Measurements from ENCODE around the gene PDZD7. TPM values are rescaled to one million over a fixed set of nuclear protein-coding genes. Genes with fewer than 3 reads are reported as not detected.

Gene PDZD7
- polyA plus RNA-seq, 1 donor from 2014 or later = 1.5 TPM

DNA sequence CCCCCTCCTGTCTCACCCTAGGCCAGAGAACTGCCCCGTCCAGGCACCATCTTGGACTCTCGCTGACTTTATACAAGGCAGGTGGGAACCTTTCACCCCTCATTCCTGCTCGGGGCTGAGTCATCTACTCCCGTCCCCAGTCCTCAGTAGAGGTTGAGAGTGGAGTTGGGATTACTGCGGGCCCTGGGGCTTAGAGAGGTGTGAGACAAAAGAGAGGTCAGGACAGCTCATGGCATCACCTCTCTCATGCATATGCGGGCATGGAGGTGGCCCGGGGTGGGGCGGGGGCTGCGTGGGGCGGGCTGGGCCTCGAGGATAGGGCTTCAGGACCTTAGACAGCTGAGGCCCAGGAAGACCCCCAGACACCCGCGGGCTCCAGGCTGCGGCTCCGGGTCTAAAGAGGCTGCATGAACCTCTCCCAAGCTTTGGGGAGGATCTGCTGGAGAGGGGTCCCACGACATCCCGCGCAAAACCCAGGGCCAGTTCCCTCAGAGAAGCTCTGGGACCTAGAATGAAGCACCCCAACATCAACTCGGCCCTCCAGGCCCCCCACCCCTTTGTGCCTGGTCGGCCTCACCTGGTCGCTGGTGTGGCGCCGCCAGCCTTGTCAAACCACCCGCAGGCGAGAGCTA, 317 bp downstream of the PDZD7 start:
- Histone ChIP-seq H3K4me3 (ENCODE audit: low read length) (peak overlapping the region; percentile 78), H3K9me2 (ENCODE audit: insufficient read depth, low read length) (no peaks in the 10 kb centered on the region), H3K36me3 (ENCODE audit: insufficient read depth, low read length) (no peaks in the 10 kb centered on the region), H4K20me1 (ENCODE audit: insufficient read depth) (no peaks in the 10 kb centered on the region), H2AFZ (ENCODE audit: low read depth, low read length) (no peak overlapping the region), H3F3A (ENCODE audit: insufficient read depth, low read length, poor library complexity, severe bottlenecking) (no peaks in the 10 kb centered on the region), H3K9ac (ENCODE audit: low read length) (peak overlapping the region; percentile 79), H3K4me2 (ENCODE audit: low read length) (peak overlapping the region; percentile 68), H3K9me3 (ENCODE audit: low read length) (no peaks in the 10 kb centered on the region), H3K27me3 (ENCODE audit: insufficient read depth, low read depth, low read length) (peaks cover 54% of the 10 kb centered on the region), H3K27ac (ENCODE audit: low read length) (no peak overlapping the region), H3K79me2 (replicated peaks; ENCODE audit: insufficient read depth, low read length) (no peaks in the 10 kb centered on the region)
- no peak for TF ChIP-seq RAD21 (conservative IDR thresholded peaks at IDR 0.05)
- TF ChIP-seq, protein P1, sequence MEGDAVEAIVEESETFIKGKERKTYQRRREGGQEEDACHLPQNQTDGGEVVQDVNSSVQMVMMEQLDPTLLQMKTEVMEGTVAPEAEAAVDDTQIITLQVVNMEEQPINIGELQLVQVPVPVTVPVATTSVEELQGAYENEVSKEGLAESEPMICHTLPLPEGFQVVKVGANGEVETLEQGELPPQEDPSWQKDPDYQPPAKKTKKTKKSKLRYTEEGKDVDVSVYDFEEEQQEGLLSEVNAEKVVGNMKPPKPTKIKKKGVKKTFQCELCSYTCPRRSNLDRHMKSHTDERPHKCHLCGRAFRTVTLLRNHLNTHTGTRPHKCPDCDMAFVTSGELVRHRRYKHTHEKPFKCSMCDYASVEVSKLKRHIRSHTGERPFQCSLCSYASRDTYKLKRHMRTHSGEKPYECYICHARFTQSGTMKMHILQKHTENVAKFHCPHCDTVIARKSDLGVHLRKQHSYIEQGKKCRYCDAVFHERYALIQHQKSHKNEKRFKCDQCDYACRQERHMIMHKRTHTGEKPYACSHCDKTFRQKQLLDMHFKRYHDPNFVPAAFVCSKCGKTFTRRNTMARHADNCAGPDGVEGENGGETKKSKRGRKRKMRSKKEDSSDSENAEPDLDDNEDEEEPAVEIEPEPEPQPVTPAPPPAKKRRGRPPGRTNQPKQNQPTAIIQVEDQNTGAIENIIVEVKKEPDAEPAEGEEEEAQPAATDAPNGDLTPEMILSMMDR (IDR thresholded peaks at IDR 0.05; ENCODE audit: poor library complexity, severe bottlenecking) = peak; percentile 9

DNA sequence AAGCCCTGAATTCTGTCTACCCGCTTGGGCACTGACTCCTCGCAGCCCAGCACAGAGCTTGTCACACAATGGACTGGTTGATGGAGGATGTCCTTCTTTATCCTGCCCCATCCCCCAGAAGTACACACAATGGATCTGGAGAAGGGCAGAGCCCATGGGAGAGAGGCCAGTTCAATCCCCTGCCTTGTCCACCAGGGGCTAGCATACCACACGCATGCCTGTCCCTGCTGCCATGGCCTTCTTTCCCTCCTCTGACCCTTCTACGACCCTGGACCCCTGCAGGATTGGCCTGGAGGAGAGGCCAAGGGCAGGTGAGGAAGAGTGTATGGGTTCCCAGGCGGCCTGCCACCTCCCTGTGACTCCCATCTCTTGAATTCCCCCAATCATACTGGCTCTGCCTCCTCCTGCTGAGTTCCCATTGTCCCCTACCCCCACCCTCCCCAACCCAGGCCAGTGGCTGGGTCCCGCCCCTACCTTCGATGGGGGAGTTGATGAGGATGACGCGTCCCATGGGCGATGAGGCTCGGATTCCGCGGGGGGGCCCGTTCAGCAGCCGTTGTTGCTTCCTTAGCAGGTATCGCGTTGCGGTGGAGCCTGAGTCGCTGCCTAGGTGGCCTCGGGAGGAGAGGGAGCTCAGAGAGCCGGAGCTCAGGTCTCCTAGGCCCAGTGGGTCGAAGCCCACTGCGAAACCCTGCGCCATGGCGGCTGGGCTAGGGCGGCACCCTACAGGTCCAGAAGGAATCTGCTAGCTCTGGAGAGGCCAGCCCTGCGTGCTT, 1.2 kb downstream of the PDZD7 start:
- H3K36me3 ChIP-seq (ENCODE audit: insufficient read depth, low read length) = no peaks in the 10 kb centered on the region
- TF ChIP-seq, protein P2, sequence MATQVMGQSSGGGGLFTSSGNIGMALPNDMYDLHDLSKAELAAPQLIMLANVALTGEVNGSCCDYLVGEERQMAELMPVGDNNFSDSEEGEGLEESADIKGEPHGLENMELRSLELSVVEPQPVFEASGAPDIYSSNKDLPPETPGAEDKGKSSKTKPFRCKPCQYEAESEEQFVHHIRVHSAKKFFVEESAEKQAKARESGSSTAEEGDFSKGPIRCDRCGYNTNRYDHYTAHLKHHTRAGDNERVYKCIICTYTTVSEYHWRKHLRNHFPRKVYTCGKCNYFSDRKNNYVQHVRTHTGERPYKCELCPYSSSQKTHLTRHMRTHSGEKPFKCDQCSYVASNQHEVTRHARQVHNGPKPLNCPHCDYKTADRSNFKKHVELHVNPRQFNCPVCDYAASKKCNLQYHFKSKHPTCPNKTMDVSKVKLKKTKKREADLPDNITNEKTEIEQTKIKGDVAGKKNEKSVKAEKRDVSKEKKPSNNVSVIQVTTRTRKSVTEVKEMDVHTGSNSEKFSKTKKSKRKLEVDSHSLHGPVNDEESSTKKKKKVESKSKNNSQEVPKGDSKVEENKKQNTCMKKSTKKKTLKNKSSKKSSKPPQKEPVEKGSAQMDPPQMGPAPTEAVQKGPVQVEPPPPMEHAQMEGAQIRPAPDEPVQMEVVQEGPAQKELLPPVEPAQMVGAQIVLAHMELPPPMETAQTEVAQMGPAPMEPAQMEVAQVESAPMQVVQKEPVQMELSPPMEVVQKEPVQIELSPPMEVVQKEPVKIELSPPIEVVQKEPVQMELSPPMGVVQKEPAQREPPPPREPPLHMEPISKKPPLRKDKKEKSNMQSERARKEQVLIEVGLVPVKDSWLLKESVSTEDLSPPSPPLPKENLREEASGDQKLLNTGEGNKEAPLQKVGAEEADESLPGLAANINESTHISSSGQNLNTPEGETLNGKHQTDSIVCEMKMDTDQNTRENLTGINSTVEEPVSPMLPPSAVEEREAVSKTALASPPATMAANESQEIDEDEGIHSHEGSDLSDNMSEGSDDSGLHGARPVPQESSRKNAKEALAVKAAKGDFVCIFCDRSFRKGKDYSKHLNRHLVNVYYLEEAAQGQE (IDR thresholded peaks at IDR 0.05; ENCODE audit: borderline replicate concordance) = no peak
- TF ChIP-seq EP300 (conservative IDR thresholded peaks at IDR 0.05; ENCODE audit: poor library complexity, severe bottlenecking) (no peak), POLR2AphosphoS5 (IDR thresholded peaks at IDR 0.05) (no peak), MXI1 (conservative IDR thresholded peaks at IDR 0.05; ENCODE audit: poor library complexity, severe bottlenecking) (no peak), EZH2 (IDR thresholded peaks at IDR 0.05; ENCODE audit: borderline replicate concordance, insufficient read depth, low read length, poor library complexity, severe bottlenecking) (no peak), SMC3 (conservative IDR thresholded peaks at IDR 0.05; ENCODE audit: poor library complexity) (no peak), TAF1 (IDR thresholded peaks at IDR 0.05; ENCODE audit: low read depth) (no peak), RAD21 (conservative IDR thresholded peaks at IDR 0.05) (no peak)
- TF ChIP-seq, protein P1 (IDR thresholded peaks at IDR 0.05; ENCODE audit: poor library complexity, severe bottlenecking) = no peak
- H3K4me2 ChIP-seq (ENCODE audit: low read length) = no peak overlapping the region
- no peaks in the 10 kb centered on the region for H3K9me3 ChIP-seq (ENCODE audit: low read length)
- H4K20me1 ChIP-seq (ENCODE audit: insufficient read depth) = no peaks in the 10 kb centered on the region
- H3K9me2 ChIP-seq (ENCODE audit: insufficient read depth, low read length) = no peaks in the 10 kb centered on the region
- no peak overlapping the region for H3K4me3 ChIP-seq (ENCODE audit: low read length)
- no peak overlapping the region for H3K9ac ChIP-seq (ENCODE audit: low read length)
- H3K27me3 ChIP-seq (ENCODE audit: insufficient read depth, low read depth, low read length) = peaks cover 50% of the 10 kb centered on the region
- no peak overlapping the region for H2AFZ ChIP-seq (ENCODE audit: low read depth, low read length)
- no peaks in the 10 kb centered on the region for H3F3A ChIP-seq (ENCODE audit: insufficient read depth, low read length, poor library complexity, severe bottlenecking)
- no peaks in the 10 kb centered on the region for H3K79me2 ChIP-seq (replicated peaks; ENCODE audit: insufficient read depth, low read length)
- H3K27ac ChIP-seq (ENCODE audit: low read length) = no peak overlapping the region

Data from neural cell (in vitro differentiated cells).